Glomerular visceral epithelial cell (primary cell): ENCODE measurements around the gene TNP2.

Experiments
- DNase-seq: peaks from one replicate; pipeline ENCODE4 v3.0.0-alpha.2; 2016; ENCODE audit errors: extremely low spot score

TNP2 gene

DNA sequence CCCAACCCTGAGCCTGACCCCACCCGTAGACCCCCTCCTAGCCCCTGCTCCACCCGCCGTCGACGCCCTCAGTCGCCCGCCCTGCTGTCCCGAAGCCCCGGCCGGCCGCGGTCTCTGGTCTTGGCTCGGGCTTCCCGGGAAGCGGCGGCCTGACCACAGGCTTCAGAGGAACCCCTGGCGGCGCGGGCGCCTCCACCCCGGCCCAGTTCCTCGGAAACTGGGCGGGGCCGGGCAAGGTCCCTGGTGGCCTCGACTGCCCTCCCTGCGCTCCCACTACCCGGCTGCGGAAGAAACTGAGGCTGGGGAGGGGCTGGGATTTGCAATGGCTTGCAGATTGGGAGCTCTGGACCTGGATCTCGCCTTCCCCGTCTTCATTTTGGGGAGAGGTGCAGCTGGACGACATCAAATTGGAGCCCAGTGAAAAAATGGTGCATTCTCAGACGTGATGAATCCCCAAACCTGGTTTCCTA lies 12.4 kb downstream of the TNP2 start:
- DNase-seq, result peak; percentile 64

DNA sequence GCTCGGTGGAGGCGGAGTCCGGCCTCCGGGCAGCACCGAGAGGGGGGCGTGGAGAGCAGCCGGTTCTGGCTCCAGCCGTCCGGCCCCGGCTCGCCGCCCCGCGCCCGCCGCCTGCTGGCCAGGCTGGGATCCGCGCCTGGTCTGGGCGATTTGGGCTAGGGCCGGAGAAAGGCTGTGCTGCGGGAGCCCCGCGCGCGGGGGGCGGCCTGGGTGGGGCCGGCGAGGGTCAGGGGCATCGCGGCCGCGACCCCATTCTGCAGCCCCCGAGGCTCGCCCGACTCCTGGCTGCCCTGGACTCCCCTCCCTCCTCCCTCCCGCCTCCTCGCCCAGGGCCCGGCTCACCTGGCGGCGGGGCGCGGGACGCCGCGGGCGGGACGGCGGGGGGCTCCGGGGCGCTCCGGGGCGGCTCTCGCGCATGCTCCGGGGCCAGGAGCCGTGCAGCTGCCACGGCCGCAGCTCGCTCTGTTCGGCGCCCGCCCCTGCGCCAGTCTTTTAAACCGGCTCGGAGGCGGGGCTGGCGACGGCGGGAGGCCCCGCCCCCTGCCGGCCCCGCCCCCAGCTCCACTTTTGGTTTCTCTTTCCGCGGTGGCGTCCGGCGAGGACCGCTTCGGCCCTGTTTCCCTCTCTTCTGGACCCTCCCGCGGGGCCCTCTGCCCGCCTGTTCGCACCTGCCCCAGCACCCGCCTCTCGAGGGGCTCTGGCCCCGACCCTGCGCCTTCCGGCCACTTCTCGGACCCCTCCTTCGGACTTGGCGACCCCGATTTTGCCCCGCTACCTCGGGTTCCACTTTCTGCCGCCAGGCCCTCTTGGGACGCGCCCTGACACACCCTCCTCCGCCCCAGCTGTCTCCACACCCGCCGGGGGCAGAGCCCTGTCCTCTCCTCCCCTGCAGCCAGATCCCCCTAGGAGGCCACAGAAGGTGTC lies 13.1 kb downstream of the TNP2 start, which contains the start of gene SOCS1:
TSS of gene SOCS1 (minus strand) at position 468 of the 924 bp plus-strand sequence. CDS start 726 bp downstream, outside the sequence.
- peak; percentile 89 for DNase-seq

DNA sequence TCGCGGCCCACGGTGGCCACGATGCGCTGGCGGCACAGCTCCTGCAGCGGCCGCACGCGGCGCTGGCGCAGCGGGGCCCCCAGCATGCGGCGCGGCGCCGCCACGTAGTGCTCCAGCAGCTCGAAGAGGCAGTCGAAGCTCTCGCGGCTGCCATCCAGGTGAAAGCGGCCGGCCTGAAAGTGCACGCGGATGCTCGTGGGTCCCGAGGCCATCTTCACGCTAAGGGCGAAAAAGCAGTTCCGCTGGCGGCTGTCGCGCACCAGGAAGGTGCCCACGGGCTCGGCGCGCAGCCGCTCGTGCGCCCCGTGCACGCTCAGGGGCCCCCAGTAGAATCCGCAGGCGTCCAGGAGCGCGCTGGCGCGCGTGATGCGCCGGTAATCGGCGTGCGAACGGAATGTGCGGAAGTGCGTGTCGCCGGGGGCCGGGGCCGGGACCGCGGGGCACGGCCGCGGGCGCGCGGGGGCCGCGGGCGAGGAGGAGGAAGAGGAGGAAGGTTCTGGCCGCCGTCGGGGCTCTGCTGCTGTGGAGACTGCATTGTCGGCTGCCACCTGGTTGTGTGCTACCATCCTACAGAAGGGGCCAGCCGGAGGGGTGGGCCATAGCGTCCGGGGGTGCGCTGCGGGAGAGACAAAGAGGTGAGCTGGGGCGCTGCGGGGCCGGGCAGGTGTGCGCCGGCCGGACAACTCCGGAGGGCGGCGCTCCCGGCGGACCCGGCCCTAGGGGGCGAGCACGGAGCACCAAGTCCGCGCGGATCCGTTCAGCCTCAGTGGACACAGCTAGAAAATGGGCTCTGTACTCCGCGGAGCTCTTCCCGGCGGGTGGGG lies 14.0 kb downstream of the TNP2 start:
- DNase-seq, result no peak

DNA sequence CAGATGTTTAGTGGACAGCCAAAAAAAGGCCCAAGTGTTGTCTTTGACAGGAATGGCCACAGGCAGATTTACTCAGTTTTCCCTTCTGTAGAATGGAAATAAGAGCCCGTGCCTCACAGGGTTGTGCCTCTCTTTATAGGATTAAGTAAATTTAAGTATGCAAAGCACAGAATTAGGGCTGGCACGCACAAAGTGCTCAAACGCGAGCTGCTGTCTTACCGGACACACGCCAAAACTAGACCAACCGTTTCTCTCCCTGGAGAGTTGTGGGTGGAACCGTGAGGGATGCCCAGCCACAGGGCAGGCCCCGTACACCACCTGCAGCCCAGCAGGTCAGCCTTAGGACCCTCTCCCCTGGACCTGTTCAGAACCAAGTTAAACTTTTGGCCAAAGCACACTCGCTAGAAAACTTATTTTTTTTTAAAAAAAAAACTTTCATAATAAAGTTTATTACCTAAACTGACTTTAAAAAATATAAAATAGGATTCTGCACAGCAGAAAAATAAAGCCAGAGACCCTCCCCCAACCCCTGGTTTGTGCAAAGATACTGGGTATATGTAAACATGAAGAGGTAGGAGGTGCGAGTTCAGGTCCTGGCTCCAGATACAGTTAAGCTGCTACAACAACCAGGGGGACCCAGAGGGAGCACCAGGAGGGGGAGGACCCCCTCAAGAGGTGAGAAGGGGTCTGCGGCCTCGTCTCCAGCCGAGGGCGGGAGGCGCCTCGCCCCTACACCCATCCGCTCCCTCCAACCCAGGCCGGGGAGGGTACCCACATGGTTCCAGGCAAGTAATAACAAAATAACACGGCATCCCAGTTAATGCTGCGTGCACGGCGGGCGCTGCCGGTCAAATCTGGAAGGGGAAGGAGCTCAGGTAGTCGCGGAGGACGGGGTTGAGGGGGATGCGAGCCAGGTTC lies 14.9 kb downstream of the TNP2 start:
- no peak for DNase-seq

DNA sequence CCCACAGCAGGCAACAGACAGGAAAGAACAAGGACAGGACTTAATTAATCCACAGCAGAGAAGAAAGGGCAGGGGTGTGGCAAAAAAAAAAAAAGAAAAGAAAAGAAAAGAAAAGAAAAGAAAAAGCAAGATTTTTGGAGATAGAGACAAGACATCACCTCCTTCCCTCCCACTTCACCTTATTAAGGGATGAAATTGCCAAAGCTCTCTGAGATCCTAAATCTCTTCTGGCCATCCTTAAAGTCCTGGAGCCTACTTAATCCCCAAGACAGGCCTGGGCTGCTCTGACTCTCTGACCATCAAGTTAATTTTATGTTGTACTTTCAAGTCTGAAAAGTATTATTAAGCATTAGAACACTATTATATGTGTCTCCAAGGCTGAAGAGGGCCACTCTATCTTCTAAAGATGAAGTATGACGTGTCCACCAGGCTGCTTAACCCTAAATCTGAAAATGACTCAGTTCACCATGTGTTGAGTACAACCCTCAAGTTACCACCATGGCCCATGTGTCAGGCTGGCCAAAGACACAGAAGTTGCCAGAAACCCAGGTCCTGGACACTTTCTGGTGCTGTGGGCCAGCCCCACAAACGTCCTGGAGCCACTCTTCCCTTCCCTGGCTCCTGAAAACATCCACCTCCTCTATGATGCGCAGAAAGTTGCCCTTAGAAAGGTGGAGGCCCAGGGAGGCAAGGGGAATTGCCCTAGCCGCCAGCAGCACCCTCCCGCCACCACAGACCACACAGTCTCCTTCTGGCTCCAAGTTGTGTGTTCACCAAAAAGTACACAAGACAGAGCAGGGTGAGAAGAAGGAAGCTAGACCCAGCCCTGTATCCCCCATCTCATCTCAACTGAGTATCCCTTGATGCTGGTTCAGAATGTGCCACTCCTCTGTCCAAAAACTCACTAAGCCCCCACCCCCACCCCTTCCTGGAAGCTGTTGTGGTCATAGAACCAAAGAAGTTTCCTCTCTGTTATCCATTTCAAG lies 15.8 kb downstream of the TNP2 start:
- no peak for DNase-seq

DNA sequence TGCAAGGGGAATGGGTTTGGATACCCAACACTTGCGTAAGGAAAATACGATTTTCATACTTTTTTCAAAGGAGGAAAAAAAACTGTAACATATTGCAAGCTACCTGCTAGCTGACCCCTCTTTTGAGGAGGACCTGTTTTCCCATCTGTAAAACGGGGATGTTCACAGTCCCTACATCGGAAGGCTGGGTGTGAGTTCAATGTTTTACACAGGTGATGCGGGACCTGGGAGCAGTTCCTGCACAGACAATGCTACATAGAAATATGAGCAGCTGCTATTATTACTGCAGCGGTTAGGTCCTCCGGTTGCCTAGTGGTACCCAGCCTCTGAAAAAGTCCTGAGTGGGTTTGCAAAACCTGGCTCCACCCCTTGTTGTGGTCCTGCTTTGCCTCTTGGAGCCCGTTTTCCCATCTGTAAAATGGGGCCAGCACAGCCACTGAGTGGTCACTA lies 16.6 kb downstream of the TNP2 start:
- no peak for DNase-seq

DNA sequence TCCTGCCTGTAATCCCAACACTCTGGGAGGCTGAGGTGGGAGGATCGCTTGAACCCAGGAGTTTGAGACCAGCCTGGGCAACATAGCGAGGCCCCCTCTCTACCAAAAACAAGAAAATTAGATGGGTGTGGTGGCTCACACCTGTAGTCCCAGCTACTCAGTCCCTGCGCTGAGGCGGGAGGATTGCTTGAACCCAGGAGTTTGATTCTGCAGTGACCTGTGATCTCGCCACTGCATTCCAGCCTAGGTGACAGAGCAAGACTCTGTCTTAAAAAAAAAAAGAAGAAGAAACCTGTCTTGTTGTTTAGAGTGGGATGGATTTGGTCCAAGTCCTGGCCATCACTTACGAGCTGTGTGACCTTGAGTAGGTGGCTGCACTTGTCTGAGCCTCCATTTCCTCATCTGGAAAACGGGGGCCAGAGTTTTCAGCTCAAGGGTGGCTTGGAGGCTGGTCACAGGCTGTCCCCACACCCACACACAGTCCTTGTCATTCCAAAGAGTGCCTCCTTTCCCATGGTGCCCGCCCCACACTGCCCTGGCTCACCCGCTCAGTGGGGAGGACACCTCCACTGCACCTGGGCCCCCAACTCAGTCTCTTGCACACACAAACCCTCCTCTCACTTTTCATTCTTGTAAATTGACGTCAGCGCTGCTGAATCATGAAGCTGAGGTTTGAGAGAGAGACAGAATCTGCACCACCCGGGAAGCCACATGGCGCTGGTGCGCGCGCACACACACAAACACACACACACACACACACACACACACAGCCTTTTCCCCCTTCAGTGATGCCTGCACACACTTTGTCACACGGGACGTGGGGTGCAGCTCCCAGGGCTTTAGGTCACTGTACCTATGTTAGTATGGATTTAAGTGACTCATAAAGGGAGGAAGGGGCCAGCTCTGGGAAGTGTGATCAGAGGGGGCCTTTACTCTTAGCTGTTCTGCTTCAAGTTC lies 17.3 kb downstream of the TNP2 start:
- peak; percentile 76 for DNase-seq

DNA sequence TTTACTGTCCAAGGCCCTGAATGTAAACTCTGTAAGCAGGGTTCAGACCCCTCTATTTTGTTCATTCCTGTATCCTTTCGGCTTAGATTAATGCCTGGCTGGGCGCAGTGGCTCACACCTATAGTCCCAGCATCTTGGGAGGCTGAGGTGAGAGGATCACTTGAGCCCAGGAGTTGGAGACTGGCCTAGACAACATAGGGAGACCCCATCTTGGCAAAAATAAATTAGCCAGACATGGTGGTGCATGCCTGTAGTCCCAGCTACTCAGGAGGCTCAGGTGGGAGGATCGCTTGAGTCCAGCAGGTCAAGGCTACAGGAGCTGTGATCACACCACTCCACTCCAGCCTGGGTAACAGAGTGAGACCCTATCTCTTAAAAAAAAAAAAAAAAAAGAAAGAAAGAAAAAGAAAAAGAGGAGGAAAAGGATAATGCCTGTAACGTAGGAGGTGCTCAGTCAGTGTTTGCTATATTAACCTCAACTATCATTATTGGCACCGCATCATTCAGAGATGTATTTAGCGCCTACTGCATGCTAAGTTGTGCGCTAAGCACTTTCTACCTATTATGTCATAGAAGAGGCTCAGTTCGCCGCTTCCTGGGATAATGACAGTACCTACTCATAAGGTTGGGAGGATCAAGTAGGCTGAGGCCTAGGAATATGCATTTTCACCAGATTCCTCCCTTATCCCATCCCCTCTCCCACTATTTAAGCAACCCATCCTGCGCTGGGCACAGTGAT lies 18.2 kb downstream of the TNP2 start:
- DNase-seq, result no peak

DNA sequence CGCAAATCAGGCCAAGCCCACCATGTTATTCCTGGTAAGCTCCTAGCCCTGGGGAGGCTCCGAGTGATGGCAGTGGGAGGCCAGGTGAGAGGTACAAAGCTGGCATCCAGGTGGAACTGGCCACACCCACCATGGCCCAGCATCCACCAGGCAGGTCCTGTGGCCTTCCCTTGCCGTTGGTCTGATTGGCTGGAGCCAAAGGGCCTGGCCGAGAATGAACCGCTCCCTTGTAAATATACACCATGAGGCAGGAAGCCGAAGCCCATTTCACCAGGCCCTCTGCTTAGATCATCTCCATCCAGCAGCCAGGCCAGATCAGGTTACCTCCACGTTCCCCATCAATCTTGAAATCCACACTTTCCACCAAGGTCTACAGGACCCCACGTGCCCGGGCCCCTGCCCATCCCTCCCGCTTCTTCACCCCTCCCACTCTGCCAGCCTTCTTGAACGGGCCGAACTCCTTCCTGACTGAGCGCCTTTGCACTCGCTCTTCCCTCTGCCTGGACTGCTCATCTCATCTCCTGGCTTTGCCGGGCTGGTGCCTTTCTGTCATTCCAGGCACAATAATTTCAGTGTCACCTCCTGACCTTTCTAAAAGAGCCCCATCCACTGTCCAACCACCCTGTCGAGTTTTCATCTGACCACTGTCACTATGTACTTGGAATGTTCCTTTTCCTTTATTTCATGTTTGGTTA lies 18.9 kb downstream of the TNP2 start:
- no peak for DNase-seq

DNA sequence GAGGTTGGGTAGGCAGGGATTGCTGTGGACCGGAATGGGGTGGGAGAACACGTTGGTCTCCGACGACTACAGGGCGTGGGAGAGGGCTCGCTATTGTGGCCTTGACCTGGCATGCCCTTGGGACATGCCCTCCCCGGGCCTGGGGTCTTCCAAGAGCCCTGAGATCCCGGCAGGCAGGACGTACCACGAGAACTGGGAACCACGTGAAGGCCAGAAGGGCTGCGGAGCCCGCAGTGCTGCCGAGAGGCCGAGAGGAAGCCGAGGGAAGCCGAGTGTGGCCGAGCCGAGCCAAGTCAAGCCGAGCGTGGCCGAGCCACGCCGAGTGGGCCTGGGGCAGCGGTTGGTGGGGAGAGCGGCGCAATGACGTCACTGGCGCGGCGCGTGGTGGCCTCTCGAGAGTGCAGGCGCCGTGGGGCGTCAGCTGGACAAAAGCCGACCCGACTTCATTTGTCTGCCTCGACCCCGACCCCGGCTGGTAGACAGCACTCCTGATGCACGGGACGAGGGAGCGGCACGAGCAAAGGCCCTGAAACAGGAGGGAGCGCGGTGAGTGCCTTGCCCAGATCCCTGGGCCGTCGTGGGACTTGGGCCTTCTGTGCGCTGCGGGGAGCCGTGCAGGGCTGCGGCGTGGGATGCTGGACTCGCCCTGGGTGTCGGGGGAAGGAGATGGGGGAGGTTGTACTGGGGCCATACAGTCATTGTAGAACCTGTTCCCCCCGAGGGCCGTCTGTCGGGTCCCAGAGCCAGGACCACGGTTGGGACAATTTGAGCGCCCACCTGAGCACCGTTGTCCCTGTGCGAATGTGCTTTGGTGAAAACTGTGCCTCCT lies 19.7 kb downstream of the TNP2 start:
- no peak for DNase-seq

DNA sequence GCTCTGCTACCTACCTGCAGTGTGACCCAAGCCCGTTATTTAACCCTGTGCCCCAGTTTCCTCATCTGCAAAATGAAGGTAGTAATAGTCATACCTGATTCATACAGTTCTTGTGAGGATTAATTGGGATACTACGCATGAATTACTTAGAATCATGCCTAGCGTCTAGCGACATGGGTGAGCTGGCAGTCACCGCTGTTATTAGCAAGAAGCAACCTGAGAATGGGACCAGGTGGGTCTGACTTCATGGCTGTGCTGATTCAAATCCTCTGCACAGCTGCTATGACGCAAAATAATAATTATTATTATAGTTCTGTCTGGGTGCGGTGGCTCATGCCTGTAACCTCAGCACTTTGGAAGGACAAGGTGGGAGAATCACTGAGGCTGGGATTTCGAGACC lies 21.0 kb downstream of the TNP2 start:
- no peak for DNase-seq

DNA sequence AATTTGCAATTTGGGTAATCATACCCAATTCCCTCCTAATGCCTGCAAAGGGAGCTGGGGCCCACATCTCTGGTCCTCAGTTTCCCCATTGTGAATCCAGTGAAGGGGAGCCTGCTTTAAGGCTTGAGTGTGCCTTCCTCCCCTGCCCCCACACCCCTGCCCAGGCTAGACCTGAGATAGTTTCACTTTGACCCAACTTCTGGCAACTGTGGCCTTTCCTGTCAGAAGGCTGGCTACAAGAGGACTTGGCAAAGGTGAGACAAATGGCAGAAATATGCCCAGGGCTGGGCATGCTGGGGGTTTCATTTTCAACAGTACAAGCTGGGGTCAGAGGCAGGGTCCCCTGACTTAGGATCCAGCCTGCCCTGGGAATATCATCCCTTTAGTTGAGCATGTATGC lies 23.1 kb downstream of the TNP2 start:
- no peak for DNase-seq

DNA sequence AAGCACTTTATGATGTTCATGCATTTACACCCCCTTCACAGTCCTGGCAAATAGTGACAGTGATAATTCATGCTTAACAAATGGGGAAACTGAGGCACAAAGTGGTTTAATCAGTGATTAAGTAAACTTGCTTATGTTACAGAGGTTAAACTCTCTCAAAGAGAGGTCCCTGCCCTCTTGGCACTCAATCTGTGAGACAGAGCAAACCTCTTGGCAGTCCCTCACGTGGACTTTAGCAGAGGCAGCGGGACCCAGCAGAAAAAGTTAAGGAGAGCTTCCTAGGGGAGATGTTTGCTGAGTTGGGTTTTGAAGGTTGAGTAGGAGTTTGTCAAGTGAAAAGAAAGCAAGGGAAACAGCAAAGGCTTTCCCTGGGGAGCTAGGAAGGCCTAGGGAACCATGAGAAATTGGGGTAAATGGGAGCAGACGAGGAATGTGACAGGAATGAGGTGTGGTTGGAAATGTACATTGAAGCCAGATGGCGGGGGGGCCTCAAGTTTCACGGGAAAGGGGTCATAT lies 23.8 kb downstream of the TNP2 start:
- DNase-seq, result no peak

DNA sequence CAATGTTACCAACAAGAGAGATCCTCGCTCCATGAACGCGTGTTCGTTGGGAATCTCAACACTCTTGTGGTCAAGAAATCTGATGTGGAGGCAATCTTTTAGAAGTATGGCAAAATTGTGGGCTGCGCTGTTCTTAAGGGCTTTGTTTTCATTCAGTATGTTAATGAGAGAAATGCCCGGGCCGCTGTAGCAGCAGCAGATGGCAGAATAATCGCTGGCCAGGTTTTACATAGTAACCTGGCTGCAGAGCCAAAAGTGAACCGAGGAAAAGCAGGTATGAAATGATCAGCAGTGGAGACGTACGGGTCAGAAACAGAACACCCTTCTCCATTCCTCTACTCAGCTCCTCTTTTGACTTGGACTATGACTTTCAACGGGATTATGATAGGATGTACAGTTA lies 26.5 kb downstream of the TNP2 start:
- DNase-seq, result no peak

DNA sequence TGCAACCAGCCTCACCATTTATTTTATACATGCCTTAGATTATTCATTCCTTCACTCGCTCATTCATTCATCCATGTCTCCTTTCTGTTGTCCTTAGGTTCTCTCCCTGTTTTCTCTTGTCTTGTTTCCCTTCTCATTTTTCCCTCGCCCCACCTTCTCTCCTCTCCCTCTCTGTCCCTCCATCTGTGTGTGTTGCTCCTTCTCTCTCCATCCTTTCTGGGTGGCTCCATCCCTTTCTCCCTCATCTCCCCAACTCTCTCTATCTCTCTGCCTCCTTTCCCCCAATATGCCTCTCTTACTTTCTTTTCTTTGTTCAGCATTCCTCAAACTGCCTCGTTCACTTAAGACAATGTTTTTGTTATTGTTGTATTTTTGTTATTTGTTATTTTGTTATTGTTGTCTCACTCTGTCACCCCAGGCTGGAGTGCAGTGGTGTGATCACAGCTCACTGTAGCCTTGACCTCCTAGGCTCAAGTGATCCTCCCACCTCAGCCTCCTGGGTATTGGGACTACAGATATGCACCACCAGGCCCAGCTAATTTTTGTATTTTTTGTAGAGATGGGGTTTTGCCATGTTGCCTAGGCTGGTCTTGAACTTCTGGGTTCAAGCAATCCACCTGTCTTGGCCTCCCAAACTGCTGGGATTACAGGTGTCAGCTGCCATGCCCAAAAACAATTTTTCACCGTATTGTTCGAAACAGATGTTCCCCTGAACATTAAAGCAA lies 27.5 kb downstream of the TNP2 start:
- no peak for DNase-seq
